CD4-positive, alpha-beta T cell treated with Interleukin-10 for 1 hour (primary cell): ENCODE data around the gene PDE8B.

Experiments
- DNase-seq: peaks from one replicate; pipeline ENCODE4 v3.0.0-alpha.2; 2020

The PDE8B gene

GRCh38 chr5:77192441-77193050, 17.9 kb upstream of the PDE8B start:
- no peak for DNase-seq

GRCh38 chr5:77194762-77195161, 15.7 kb upstream of the PDE8B start:
- DNase-seq, result no peak

GRCh38 chr5:77197840-77198554, 12.5 kb upstream of the PDE8B start:
- DNase-seq, result no peak

GRCh38 chr5:77200663-77201062, 9.8 kb upstream of the PDE8B start:
- DNase-seq, result no peak

GRCh38 chr5:77202145-77202544, 8.3 kb upstream of the PDE8B start:
- no peak for DNase-seq

GRCh38 chr5:77204967-77205366, 5.5 kb upstream of the PDE8B start:
- DNase-seq, result no peak

- no peak for DNase-seq
Observed at GRCh38 chr5:77208507-77209163, 1.8 kb upstream of the PDE8B start.

GRCh38 chr5:77209495-77210090, 887 bp upstream of the PDE8B start:
- no peak for DNase-seq

- no peak for DNase-seq
Observed at GRCh38 chr5:77210964-77211690, 647 bp downstream of the PDE8B start.

- DNase-seq, result no peak
Observed at GRCh38 chr5:77211691-77212047, 1.2 kb downstream of the PDE8B start.

GRCh38 chr5:77213601-77214000, 3.1 kb downstream of the PDE8B start:
- DNase-seq, result no peak

- DNase-seq, result no peak
Observed at GRCh38 chr5:77214151-77214550, 3.7 kb downstream of the PDE8B start.

- DNase-seq, result no peak
Observed at GRCh38 chr5:77218263-77218662, 7.8 kb downstream of the PDE8B start.

GRCh38 chr5:77221115-77221514, 10.6 kb downstream of the PDE8B start:
- DNase-seq, result no peak

- no peak for DNase-seq
Observed at GRCh38 chr5:77222722-77223121, 12.2 kb downstream of the PDE8B start.

- no peak for DNase-seq
Observed at GRCh38 chr5:77223653-77224052, 13.2 kb downstream of the PDE8B start.

GRCh38 chr5:77224672-77225355, 14.3 kb downstream of the PDE8B start:
- DNase-seq, result no peak

- no peak for DNase-seq
Observed at GRCh38 chr5:77225531-77225930, 15.1 kb downstream of the PDE8B start.

- DNase-seq, result no peak
Observed at GRCh38 chr5:77229887-77230286, 19.4 kb downstream of the PDE8B start.

GRCh38 chr5:77230727-77231470, 20.4 kb downstream of the PDE8B start:
- DNase-seq, result no peak

GRCh38 chr5:77231471-77232138, 21.1 kb downstream of the PDE8B start:
- DNase-seq, result no peak
